ENCODE results near the gene G6PD. TPM values are rescaled to one million over a fixed set of nuclear protein-coding genes. Genes with fewer than 3 reads are reported as not detected.
"Not testable (repeated sequence)": the region's sequence is repeated elsewhere in the genome, so short reads cannot be mapped to it uniquely, and the experiment has no call there.

Gene G6PD
- 9.3 TPM for total RNA-seq
- long read RNA-seq, partial matches to known transcripts = 1 of 7 reads
- long read RNA-seq, other reads (novel, unspliced or antisense) = 2 of 7 reads

DNA sequence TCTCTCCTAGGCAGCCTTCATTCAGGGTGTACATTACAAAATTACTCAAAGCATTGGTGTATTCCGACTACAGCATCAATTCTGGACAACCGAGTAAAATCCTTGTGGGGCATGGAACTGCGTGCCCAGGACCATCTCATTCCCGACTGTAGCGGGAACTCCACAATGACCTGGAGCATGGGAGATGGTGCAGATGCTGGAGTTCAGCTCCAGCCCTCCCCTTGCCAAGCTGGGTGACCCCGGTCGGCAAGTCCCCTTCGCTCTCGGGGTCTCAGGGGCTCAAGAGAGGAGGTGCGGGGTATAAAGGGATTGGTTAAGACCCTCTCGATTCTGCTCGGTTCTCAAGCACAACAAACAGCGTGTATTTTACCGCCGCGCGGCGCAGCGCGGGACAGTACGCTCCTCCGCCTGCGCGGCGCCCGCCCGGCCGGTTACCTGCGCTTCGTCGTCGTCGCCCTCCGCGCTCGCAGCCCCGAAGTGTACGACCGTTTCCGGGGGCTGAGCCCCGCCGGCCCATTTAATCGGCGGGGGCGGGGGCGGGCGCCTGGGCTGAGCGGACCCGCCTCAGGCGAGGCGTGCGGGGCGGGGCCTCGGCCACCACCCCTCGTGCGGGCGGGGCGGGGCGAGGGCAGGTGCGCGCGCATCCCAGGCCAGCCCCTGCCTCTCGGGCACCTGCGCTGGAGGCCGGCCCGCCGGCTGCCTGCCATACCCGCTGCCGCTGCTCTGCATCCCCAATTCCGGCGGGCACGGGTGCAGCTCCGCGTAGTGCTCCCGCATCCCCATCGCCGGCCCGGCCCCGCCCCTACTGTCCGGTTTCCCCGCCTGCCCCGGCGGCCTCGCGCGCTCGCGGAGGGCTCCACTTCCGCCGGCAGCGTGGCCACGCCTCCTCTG is at the start of gene G6PD:
Gene G6PD (minus strand): TSS at position 493 of the 891 bp plus-strand sequence. CDS start 691 bp downstream, outside the sequence.
- ATAC-seq (ENCODE audit: poor library complexity) = peak; percentile 87
- intact Hi-C loops (cut with DNase I) = no loop called here
- peak; percentile 84 for DNase-seq

DNA sequence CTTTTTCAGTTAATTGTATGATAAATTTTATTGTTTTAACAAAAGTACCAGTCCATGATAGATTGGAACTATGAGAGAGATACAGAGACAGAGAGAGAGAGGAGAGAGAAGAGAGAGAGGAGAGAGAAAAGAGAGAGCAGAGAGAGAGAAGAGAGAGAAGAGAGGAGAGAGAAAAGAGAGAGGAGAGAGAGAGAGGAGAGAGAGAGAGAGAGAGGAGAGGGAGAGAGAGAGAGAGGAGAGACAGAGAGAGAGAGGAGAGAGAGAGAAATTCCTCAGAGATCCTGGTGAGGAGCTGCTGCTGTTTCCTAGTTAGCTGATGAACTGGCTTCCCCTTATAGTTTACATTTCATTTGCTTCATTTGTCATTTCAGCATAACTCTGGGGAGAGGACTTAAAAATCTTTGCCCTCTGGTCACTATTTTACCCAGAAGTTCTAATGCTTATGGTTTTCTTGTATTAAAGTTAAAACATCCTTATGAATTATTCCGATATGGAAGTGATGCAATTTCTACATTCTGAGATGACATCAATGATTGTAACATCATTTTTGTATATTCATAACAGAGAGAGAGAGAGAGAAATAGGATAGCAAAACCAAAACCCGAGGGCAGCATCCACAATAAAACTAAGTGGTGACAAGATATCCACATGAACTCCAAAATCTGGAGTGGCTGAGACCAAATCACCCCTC is 49.1 kb upstream of the G6PD start:
- intact Hi-C loops (cut with DNase I) = no loop called here
- ATAC-seq (ENCODE audit: poor library complexity) = no peak
- DNase-seq = no peak

DNA sequence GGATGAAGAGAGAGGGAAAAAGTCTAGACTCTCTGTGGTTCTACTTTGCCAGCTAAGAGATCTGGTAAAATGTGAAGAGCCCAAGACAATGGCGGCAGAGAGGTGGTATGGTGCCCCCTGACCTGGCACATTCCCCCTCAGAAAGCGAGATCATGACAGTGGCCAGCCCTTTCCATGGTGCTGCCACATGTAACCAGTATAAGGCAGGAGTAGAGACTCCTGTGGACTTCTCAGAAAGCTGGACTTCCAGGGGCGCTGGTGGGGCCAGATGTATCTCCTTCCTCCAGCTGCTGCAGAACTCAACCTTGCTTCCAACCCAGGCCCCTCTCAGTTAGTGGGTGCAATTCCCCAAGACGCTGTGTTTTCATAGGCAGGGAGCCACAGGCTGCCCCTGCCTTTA is 47.8 kb upstream of the G6PD start:
- intact Hi-C loops (cut with DNase I) = no loop called here
- no peak for ATAC-seq (ENCODE audit: poor library complexity)
- DNase-seq = no peak

DNA sequence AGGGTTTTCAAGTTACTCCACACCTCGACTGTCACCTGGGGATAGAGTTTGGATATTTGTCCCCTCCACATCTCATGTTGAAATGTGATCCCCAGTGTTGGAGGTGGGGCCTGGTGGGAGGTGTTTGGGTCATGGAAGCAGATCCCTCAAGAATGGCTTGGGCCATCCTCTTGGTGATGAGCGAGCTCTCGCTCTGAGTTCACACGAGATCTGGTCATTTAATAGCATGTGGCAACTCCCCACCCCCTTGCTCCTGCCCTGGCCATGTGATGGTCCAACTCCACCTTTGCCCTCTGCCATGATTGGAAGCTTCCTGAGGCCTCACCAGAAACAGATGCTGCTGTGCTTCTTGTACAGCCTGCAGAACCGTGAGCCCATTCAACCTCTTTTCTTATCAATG is 46.6 kb upstream of the G6PD start:
- DNase-seq = no peak
- intact Hi-C loops (cut with DNase I) = no loop called here
- no peak for ATAC-seq (ENCODE audit: poor library complexity)

DNA sequence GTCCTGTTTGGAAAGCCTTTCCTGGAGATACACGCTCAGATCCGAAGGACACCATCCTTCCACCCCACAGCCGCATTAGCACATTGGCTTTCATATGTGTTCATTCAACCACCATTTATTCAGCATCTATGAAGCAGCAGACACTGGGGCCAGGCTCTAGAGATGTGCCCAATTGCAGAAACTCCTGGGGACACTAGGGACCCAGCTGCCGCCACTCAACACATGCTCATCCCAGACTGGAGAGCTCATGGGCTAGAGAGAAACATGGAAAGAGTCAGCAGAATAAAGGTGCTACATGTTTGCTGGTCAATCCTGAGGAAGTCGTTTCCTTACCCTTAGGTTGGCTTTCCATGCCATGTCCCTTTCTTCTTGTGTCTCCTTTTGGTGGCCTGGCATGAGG is 45.9 kb upstream of the G6PD start:
- DNase-seq (no peak), ATAC-seq (ENCODE audit: poor library complexity) (no peak)
- intact Hi-C loops (cut with DNase I) = no loop called here

DNA sequence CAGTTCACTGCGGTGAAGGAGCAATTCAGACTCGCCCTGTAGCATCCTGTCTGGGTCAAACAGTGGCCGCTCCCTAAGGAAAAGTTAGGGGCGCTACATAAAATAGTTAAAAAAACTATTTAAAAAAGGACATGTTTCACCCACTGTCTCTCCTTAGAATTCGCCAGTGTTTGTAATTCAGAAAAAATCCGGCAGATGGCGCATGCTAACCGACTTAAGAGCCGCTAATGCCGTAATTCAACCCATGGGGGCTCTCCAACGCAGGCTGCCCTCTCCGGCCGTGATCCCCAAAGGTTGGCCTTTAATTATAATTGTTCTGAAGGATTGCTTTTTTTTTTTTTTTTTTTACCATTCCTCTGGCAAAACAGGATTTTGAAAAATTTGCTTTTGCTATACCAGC is 43.8 kb upstream of the G6PD start:
- ATAC-seq (ENCODE audit: poor library complexity); DNase-seq; intact Hi-C loops (cut with DNase I): not testable (repeated sequence)

DNA sequence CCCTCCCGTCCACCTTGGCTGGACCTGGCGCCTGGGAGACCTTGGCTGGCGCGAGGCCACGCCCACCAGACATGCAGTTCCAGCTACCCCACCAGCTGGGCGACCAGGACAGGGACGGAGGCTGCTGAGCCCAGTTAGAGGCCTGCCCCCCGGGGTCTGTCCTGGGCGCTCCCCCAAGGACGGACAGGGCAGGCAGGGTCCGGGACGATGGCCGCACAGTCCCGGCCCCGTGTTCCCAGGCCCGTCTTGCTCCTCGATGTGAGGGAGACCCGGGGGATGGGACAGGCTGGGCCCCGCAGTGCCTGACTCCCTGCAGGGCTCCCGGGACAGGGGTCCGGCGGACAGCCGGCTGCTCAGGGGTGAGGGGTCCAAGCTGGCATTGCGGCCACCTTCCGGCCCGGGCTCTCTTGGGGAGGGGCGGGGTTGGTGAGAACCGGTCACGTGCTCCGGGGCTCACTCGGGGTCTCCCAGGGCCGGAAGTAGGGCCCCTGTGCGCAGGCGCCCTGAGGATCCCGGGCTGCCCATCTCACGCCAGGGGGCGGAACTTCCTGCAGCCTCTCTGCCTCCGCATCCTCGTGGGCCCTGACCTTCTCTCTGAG is 38.0 kb upstream of the G6PD start, which contains the start of gene CTAG1A:
Gene CTAG1A (plus strand): TSS at position 549 of the 599 bp plus-strand sequence. CDS start 74 bp downstream, outside the sequence.
- ATAC-seq (ENCODE audit: poor library complexity); DNase-seq; intact Hi-C loops (cut with DNase I): not testable (repeated sequence)

DNA sequence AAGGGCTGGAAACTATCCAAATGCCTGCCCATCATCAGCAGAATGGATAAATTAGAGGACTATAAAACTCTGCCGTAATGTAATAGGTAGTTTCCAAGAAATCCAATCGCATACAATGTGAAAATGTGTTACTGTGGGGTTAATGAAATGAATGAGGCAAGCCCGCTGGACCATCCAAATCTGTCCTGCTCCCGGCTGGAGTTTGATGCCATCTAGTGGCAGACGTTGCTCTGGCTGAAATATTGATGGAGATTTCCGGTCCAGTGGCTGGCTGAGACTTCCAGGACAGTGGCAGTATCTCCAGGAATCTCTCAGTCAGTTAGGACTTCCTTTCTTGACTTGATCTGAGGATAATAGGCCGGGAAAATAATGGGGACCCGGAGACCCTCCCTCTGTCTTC is 36.3 kb upstream of the G6PD start:
- ATAC-seq (ENCODE audit: poor library complexity) = peak; percentile 79
- intact Hi-C loops (cut with DNase I); DNase-seq: not testable (repeated sequence)

DNA sequence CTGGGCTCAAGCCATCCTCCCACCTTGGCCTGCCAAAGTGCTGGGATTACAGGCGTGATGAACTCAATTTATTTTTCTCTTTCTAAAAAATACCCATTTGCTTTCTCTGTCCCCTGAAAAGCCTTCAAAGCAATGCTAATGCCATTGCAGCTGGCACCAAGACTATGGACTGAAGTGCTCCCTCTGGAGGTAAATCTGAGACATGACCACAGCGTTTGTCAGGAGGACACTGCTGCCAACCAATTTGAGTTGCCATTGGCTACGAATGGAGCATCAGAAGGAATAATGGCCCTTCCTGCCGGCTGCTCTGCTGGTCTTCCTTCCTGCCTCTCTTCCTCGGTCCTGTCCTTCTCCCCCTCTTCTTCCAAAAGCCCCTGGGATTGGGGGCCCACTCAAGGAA is 28.4 kb upstream of the G6PD start:
- DNase-seq = not testable (repeated sequence)
- ATAC-seq (ENCODE audit: poor library complexity) = peak; percentile 68

DNA sequence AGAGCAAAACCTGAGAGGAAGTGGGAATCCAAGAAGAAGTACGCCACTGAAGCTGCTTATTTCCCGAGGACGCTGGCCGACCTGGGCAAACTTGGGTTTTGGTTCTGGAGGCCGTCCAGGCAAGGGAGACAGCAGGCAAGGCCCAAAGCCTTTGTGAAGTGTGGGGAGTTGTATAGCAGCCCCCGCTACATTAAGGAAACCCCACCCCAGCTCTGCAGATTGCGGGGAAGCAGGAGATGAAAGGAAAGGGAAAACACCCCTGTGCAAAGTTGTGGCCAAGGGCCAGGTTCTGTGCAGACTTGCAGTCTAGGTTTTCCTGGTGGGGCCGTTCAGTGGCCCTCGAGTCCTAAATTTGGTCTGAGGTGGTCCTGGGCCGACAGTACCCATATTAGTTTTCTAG is 26.4 kb upstream of the G6PD start:
- DNase-seq; intact Hi-C loops (cut with DNase I); ATAC-seq (ENCODE audit: poor library complexity): not testable (repeated sequence)

More for the DNA sequence above, 28.4 kb upstream of the G6PD start:
- intact Hi-C loops (cut with DNase I) = not testable (repeated sequence)

DNA sequence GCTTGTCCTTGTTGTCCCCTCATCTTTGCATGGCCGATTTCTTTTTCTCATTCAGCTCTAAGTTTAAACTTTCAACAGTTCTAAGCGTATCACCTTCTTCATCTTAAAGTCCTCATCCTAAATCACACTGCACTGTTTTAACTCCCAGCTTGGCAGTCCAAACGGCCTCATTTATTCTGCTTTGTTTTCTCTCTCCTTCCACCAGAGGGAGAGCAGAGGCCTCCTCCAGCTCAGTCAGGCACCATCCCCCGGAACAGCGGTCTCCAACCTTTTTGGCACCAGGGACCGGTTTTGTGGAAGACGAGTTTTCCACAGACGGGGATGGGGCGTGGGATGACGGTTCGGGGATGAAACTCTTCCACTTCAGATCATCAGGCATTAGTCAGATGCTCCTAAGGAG is 23.7 kb upstream of the G6PD start:
- DNase-seq; ATAC-seq (ENCODE audit: poor library complexity); intact Hi-C loops (cut with DNase I): not testable (repeated sequence)

DNA sequence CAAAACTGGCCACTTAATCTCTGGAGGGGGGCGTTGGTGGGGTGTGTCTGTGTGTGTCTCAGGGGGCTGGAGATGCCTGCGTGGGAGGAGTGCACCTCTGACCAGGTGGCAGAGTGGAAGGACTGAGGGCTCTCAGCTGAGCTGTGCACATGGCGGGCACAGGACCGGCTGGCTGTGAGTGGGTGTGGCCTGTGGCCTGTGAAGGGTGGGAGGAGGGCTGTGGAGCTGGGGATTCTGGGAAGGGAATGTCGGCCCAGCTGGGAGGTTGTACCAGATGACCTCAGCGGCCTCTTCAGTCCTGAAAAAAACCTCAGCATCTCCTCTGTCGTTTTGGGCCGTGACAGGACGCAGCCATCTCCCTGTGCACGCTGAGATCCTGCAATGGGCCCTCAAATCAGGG is 15.6 kb upstream of the G6PD start:
- DNase-seq; intact Hi-C loops (cut with DNase I): not testable (repeated sequence)
- peak; percentile 86 for ATAC-seq (ENCODE audit: poor library complexity)

DNA sequence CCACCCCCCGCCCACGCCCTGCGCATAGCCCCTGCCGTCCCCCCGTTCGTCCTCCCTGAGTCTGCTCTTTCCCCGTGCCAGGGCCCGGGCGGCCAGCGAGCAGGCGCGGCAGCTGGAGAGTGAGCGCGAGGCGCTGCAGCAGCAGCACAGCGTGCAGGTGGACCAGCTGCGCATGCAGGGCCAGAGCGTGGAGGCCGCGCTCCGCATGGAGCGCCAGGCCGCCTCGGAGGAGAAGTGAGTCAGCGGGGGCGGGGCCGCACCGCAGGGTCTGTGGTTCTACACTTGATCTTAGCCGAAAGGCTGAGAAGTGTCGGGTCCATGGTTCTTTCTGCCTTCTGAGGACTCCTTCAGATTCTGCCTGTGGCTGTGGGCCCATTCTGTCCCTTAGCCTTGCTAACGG is 13.7 kb upstream of the G6PD start:
- ATAC-seq (ENCODE audit: poor library complexity); DNase-seq; intact Hi-C loops (cut with DNase I): not testable (repeated sequence)

DNA sequence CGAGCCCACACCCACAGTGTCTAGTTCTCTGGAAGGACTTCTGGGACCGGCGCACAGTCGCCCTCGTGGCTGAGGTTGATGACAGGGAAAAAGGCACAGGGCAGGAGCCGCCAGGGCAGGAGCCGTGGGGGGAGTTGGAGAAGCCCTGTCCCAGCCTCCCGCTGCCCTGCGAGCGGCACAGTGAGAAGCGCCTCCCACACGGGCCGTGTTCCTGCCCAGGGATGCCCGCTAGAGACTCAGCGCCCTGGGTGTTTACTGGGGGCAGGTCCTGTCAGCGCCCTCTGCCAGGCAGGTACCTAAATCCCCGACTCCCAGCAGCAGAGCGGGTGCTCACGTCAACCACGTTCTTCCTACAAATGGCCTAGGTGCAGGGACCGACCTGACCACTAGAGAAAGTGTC is 12.2 kb upstream of the G6PD start:
- ATAC-seq (ENCODE audit: poor library complexity); DNase-seq; intact Hi-C loops (cut with DNase I): not testable (repeated sequence)

DNA sequence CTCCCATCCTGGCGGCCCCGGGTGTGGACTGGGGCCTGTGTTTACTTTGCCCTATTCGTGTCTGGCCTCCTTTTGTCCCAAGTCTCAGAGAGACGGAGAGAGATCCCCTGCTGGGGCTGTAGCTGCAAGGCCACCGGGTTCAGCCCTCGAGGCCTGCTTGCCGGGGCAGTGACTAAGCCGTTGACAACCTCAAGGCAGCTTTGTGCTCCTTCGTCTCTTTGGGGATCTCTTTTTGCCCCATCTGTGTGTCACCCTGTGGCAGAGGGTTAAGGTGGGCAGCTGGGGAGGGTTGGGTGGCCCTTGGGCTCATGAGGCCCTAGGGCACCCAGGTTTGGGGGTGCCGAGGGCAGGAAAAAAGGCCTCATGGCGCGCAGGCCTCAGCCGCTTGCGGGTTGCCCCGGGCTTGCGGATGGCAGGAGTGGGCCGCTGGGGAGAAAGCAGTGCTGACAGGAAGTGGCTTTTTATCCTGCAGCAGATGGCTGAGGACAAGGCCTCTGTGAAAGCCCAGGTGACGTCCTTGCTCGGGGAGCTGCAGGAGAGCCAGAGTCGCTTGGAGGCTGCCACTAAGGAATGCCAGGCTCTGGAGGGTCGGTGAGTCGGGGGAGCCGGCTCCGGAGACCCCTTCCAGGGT is 11.5 kb upstream of the G6PD start:
- ATAC-seq (ENCODE audit: poor library complexity); intact Hi-C loops (cut with DNase I); DNase-seq: not testable (repeated sequence)

DNA sequence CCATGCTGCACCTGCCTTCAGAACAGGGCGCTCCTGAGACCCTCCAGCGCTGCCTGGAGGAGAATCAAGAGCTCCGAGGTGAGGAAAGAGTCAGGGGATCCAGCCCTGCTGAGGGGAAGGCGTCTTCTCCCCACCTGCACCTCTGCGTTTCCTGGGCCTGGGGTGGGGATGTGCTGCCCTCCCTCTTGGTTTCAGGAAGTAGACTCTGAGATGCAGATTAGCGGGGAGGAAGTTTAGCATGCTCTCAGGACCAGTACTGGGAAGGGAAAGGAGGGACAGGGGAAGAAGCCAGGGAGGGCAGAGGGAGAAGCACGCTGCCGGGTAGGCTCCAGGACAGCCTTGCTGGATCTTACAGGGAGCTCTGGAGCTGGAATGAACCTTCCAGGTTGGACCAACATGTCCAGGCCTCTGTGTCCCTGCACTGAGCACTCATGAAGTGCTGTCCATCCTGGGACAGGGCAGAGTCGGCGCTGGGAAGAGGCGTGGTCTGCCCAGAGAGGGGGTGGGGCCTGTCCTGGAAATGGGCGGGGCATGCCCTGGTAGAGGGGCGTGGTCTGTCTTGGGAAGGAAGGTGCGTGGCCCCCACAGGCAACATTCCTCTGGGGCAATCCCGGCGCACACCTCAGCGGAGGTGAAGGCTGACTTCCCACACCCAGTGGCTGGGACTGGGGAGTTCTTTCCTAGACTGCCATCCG is 5.6 kb upstream of the G6PD start:
- ATAC-seq (ENCODE audit: poor library complexity); DNase-seq; intact Hi-C loops (cut with DNase I): not testable (repeated sequence)

DNA sequence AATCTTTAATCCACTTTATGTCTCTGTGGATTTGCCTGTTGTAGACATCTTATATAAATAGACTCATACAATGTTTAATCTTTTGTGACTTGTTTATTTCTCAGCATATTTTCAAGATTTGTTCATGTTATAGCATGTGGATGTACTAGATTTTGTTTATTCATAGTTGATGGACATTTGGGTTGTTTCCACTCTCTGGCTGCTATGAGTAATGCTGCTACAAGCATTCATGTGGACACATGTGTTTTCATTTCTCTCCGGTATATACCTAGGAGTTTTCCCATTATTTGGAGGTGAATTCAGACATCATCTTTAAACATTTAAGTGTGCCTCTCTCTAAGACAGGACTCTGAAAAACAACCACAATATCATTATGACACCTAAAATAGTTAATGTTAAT is 3.1 kb upstream of the G6PD start:
- intact Hi-C loops (cut with DNase I) = no loop called here
- DNase-seq (no peak), ATAC-seq (ENCODE audit: poor library complexity) (no peak)

DNA sequence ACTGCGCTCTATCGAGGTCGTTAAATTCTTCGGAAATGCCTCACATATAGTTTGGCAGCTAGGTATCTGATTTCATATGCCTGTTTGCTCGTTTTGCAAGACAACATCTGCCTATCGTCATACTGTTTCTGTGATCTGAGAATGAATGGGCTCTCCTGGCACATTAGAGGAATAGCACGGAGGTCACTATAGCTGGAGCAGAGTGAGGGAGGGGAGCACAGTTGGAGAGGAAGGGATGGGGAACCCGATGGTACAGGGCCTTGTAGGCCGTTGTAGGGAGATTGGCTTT is 1.3 kb upstream of the G6PD start:
- ATAC-seq (ENCODE audit: poor library complexity) (no peak), DNase-seq (no peak)
- intact Hi-C loops (cut with DNase I) = no loop called here
